GM23338 (cell line): ENCODE data around the gene PIGR. TPM values are rescaled to one million over a fixed set of nuclear protein-coding genes. Genes with fewer than 3 reads are reported as not detected.

Experiments
- CTCF ChIP-seq, 2 experiments: fragments of 200-600 bp in 1 of 2; sonication (generic) in 1 of 2; conservative IDR thresholded peaks; 2 replicates each; pipeline versions ENCODE4 v1.5.1 to v1.6.1; 2016 to 2017; ENCODE audit warnings: antibody characterized with exemption in 2 of 2, low read depth in 2 of 2, mild to moderate bottlenecking in 2 of 2, moderate library complexity in 1 of 2
- EZH2 ChIP-seq: fragments of 200-600 bp; sonication (generic); IDR thresholded peaks from one replicate; pipeline ENCODE4 v1.8.0; 2017; ENCODE audit warnings: antibody characterized with exemption, mild to moderate bottlenecking, low read depth; ENCODE audit not compliant: unreplicated experiment
- EZH2phosphoT487 ChIP-seq: fragments of 200-600 bp; sonication (generic); IDR thresholded peaks from one replicate; pipeline ENCODE4 v1.8.1; 2018; ENCODE audit warnings: antibody characterized with exemption; ENCODE audit not compliant: unreplicated experiment
- NANOG ChIP-seq: IDR thresholded peaks from 2 replicates; pipeline ENCODE4 v1.6.1; 2016; ENCODE audit warnings: antibody characterized with exemption, borderline replicate concordance
- POLR2AphosphoS5 ChIP-seq: IDR thresholded peaks from 2 replicates; pipeline ENCODE4 v1.6.1; 2016; ENCODE audit warnings: antibody characterized with exemption, low read depth
- REST ChIP-seq: IDR thresholded peaks from one replicate; pipeline ENCODE4 v1.6.1; 2018; ENCODE audit warnings: antibody characterized with exemption; ENCODE audit not compliant: unreplicated experiment
- STAT1 ChIP-seq: IDR thresholded peaks from one replicate; pipeline ENCODE4 v1.6.1; 2016; ENCODE audit warnings: antibody characterized with exemption; ENCODE audit not compliant: unreplicated experiment
- ZNF114 ChIP-seq: fragments of 250-450 bp; sonication (Bioruptor Pico); IDR thresholded peaks from 2 replicates; pipeline ENCODE4 v1.5.0; 2020; ENCODE audit warnings: mild to moderate bottlenecking, moderate library complexity
- ZNF331 ChIP-seq: fragments of 250-450 bp; sonication (Bioruptor Pico); IDR thresholded peaks from 2 replicates; pipeline ENCODE4 v1.5.0; 2020; ENCODE audit warnings: low read depth, mild to moderate bottlenecking, moderate library complexity
- ZNF462 ChIP-seq: fragments of 250-450 bp; sonication (Bioruptor Pico); IDR thresholded peaks from 2 replicates; pipeline ENCODE4 v1.5.0; 2020; ENCODE audit warnings: mild to moderate bottlenecking, moderate library complexity
- polyA plus RNA-seq: library from polyadenylated mRNA; unstranded; fragments of >200 nt; fragmentation: Nextera tagmentation; extraction: Ambion mirVana; gene quantifications from 2 replicates; pipeline ENCODE4 v1.2.1, GENCODE V29; 2016
- total RNA-seq: library from RNA; depleted of rRNA; stranded (reverse); fragments of >200 nt; shearing (Covaris generic); gene quantifications from 2 replicates; pipeline ENCODE4 v1.2.3, GENCODE V29; 2014

Gene PIGR
- total and polyA plus RNA-seq, 2 experiments from 2014 or later = not detected

- TF ChIP-seq ZNF462 (CRISPR knock-in tag) (no peak), EZH2phosphoT487 (no peak), ZNF114 (CRISPR knock-in tag) (no peak), REST (no peak), ZNF331 (no peak), CTCF (conservative IDR thresholded peaks at IDR 0.05; ENCODE audit: low read depth in 2 of 2) (no peak), POLR2AphosphoS5 (no peak), NANOG (no peak), EZH2 (no peak), STAT1 (no peak)
These were observed 14.1 kb downstream of the PIGR start (continued) for GRCh38 chr1:206932177-206932576.
